Astrocyte of the cerebellum (primary cell): Measurements from ENCODE around the gene MMP20.

Source experiments
- DNase-seq: peaks from one replicate; pipeline ENCODE4 v3.0.0-alpha.2; 2011; ENCODE audit warnings: low read depth
- H3K4me3 ChIP-seq: 2 replicates; pipeline ENCODE4 v1.5.1; 2011; ENCODE audit warnings: mild to moderate bottlenecking, low read depth, low read length, moderate library complexity
- in situ Hi-C: cut with HindIII; loops from 2 replicates; pipeline ENCODE4 v1.10.0; 2017; ENCODE audit warnings: low sequenced_read_pairs
- TF ChIP-seq, protein P1 (sequence below): IDR thresholded peaks from 2 replicates; pipeline ENCODE4 v1.5.1; 2012; ENCODE audit warnings: low read length, low read depth, moderate library complexity, mild to moderate bottlenecking; ENCODE audit errors: missing control alignments

Gene MMP20

DNA sequence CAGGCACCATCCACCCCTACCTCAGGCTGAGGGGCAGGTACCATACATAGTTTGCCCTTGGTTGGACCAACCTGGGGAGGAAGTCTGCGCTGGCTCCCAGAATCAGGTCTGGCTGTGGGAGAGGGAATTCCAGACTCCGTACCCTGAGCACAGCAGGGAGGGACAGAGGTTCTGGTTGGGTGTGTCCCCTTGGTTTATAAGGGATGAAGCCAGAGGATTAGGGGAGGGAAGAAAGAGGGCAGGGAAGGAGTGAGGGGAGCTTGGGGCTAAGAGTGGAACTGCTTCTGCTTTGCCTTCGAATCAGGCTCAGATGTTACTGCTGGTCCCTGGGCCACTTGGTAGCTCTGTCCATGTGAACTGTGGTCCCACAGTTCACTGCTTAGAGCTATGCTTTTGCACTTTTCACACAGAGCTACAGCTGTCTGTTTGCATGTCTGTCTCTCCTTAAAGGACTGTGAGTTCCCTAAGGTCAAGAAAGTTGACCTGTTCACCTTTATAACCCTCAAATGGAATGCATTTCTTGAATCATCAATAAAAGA lies 9.2 kb downstream of the MMP20 start:
- no peak for DNase-seq
- TF ChIP-seq, protein P1, sequence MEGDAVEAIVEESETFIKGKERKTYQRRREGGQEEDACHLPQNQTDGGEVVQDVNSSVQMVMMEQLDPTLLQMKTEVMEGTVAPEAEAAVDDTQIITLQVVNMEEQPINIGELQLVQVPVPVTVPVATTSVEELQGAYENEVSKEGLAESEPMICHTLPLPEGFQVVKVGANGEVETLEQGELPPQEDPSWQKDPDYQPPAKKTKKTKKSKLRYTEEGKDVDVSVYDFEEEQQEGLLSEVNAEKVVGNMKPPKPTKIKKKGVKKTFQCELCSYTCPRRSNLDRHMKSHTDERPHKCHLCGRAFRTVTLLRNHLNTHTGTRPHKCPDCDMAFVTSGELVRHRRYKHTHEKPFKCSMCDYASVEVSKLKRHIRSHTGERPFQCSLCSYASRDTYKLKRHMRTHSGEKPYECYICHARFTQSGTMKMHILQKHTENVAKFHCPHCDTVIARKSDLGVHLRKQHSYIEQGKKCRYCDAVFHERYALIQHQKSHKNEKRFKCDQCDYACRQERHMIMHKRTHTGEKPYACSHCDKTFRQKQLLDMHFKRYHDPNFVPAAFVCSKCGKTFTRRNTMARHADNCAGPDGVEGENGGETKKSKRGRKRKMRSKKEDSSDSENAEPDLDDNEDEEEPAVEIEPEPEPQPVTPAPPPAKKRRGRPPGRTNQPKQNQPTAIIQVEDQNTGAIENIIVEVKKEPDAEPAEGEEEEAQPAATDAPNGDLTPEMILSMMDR: no peak
- H3K4me3 ChIP-seq: no peak overlapping the region
- in situ Hi-C loops: no loop called here

DNA sequence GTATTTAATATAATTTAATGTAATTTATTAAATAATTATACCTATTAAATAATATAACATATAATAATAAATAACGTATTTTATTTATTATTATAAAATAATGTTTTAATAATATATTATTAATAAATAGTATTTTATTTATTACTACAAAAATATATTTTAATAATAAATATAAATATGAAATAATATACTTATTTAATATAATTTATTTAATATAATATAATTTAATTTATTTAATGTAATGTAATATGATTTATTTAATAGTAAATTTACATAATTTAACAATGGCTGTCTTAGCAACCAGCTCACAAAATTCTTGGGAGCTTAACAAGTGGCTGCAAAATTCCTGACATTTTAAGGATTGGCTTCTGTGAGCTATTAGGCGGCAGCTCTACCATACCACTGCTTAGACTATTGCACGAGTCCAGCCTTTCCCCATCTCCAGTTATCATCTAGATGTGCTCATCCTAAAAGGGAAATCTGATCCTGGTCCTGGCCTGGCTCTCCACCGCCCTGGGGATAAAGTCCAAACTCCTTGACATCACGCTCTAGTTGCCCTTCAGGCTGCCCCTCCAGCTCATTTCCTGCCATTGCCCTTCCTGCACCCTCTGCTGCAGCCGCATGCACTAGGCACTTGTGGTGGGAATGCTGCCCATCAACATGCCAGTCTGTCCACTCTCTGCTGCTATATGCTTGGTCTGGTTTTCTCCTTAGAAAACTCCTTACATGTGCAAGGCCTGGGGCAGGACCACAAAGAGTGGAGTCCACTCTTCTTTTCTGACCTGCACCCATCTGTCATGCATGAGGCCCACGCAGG lies 9.8 kb downstream of the MMP20 start:
- DNase-seq: no peak
- no peak overlapping the region for H3K4me3 ChIP-seq
- in situ Hi-C loops: no loop called here
- TF ChIP-seq, protein P1: no peak

DNA sequence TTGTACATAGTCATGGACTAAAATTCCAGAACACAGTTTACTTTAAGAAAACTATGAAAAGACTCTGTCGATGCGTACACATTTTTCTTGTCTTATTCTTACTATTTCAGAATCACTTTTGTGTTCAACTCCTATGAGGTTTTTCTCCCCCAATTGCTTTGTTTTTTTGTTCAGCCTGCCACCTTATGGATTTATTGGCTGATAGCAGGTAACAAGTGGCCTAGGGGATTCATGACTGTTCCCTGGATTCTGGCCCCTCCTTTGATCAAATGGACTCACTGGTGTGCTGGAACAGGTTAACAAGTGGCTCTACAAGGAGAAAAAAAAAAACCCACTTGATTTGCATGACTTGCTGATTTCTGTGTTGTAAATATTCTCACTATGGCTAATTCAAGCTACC lies 10.6 kb downstream of the MMP20 start:
- no peak overlapping the region for H3K4me3 ChIP-seq
- in situ Hi-C loops: no loop called here
- TF ChIP-seq, protein P1: peak; percentile 30
- no peak for DNase-seq

DNA sequence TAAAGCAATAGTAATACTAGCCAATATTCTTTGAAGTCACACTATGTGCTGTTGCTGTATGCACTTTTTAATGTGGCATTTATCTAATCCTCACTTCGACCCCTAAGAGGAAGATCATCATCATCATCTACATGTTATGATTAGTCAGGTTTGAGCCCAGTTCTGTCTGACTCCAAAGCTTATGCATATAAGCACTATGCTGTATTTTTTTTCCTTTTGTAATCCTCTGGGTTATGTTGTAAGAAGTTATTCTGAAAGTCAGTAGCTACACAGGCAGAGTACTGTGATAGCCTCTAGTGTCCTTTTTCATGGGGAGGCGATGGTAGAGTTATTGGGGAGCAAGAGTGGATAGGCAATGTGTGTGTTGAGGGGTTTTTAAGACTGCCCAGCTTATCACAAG lies 11.1 kb downstream of the MMP20 start:
- TF ChIP-seq, protein P1: no peak
- no peak for DNase-seq
- no peak overlapping the region for H3K4me3 ChIP-seq
- in situ Hi-C loops: no loop called here

DNA sequence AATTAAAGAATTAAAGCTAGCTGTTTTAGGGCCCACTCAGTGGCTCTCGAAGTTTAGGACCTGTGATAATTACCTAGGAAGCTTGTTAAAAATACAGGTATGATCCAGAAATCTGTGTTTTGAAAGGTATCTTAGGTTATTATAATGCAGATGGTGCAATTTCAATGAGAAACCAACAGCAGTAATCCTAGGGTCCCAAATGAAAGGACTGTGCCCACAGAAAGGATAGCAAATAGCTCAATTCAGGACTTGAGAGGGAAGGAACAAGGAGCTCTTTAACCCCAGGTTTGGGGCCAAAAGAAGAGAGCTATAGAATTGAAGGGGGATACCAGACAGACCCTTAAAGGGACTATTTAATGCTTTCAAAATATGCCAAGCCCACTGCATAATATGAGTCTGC lies 11.7 kb downstream of the MMP20 start:
- TF ChIP-seq, protein P1: no peak
- H3K4me3 ChIP-seq: no peak overlapping the region
- no peak for DNase-seq
- in situ Hi-C loops: no loop called here

DNA sequence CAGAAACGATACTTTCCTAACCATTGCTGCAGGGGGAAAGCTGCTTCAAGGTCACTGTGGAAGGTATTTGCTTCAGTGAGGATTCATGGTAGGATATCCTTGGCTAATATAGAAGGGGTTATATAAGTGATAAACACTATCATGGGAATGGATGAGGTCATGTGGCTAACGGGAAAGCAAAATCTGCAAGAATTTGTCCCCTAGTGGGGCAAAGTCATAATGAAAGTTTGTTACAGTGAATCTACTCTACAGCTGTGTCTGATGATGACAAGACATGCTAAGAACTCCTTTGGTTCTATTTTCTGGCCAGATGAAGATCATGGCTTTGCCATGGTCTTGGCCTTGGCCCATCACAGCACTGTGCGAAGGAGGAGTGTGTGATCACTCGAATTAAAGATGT lies 13.8 kb downstream of the MMP20 start:
- DNase-seq: no peak
- H3K4me3 ChIP-seq: no peak overlapping the region
- in situ Hi-C loops: no loop called here
- TF ChIP-seq, protein P1: no peak
